GM21390 (cell line): ENCODE data around the gene MYO19.
"Not testable (repeated sequence)": the region's sequence is repeated elsewhere in the genome, so short reads cannot be mapped to it uniquely, and the experiment has no call there.

ENCODE experiments used
- ATAC-seq: cut with Tn5 transposase; IDR thresholded peaks from one replicate; pipeline ENCODE4 v1.9.1; 2021; ENCODE audit not compliant: unreplicated experiment

Gene MYO19

DNA sequence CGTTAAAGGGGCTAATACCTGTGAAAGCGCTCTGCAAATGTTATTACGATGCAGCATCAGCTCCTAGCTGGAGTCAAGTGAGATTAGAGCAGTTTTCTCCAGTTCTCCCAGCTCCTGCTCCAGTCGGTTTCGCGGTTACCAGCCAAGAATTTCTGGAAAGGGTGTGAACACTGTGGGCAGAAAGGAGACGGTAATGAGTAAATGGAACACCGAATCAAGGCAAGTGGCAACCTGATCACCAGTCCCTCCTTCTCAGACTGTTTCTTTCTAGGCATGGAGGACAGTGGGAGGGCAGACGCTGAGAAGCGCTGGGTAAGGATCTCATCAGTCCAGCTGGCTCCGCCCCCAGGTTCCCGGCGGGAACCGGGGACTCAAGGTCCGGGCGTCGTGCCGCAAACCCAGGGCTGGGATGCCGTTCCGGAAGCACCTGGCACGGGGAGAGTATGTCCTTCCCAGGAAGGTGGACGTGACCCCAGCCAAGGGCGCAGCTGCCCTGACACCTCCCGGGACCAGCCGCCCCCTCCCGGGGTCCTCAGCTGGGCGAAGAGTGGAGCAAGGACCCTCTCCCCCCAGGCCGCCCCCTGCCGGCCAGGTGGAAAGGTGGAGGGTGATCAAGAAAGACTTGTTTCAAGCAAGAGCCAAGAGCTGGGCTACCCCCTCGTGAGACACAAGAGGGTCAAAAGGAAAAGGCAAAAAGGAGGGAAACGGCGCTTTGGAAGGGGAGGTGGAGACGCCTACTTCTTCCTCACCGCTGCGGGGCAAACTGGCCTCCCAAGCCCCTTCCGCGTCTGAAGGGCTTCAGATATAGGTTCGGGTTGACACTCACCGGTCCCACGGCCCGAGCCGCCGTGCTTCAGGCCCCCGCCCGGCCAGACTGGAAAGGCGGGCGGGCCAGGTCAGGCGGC is 481 bp downstream of the MYO19 start:
- peak; percentile 23 for ATAC-seq

DNA sequence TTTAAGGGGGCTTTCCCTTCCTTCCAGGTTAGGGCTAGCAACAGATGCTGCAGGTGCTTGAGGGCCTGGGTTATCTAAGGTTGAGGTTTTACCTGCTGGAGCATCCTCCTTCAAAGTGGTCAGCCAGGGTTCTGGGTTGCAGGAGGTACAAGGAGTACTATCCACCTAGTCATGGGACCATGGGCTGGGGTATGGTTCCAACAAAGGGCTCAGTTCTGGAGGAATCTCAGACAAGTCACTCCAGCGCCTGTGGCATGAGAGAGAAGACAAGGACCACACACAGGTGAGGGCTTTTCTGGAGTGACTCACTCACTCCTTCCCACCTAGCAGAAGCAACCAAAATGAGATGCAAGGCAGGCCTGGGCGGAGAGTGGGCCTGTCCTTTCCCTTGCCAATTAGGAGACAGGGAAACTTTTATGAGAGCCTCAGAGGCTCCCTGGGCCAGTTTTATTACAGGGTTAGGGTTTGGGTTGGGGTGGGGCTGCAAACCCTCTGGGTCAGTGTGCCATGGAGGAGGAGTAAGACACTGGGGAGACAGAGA is 2.2 kb downstream of the MYO19 start:
- no peak for ATAC-seq

DNA sequence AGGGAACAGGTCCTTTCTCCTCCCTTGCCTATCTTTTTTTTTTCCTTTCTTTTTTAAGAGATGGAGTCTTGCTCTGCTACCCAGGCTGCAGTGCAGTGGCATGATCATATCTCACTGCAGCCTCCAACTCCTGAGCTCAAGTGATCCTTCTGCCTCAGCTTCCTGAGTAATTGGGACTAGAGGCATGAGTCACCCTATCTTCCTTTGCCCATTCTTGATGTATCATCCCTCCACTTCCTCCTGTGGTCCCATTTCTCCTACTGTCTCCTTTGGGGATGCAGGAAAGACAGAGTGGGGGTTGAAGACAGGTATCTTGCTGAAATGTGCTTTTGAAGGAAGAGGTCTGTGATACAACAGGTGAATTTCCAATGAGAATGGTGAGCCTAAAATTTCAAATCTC is 5.5 kb downstream of the MYO19 start:
- no peak for ATAC-seq

DNA sequence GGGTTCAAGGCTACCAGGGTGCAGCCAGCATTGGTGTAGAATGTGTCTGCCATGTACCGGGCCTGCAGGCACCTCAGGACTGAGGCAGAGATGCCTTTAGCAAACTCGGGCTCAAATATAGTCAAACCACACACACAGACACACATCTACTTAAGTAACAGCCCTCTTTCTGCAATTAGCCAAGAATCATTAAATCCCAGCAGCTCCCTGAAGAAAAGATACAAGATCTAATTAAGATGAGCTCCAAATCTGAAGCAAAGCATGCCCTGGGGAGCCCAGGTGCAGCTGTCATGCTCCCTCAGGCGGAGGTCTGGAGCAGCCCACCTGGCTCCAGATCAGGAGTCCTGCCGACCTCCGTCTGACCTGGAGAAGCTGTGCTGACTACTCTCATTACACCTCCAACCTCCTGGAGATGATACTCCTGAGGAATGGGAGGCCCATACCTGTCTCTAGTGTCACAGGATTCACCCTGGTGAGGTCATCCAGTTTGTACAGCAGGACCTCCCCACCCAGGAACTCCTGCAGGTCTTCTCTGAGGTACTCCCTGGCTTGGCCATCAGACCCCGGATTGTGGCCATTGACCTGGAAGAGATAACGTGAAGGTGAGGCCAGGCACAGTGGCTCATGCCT is 6.9 kb downstream of the MYO19 start:
- no peak for ATAC-seq

DNA sequence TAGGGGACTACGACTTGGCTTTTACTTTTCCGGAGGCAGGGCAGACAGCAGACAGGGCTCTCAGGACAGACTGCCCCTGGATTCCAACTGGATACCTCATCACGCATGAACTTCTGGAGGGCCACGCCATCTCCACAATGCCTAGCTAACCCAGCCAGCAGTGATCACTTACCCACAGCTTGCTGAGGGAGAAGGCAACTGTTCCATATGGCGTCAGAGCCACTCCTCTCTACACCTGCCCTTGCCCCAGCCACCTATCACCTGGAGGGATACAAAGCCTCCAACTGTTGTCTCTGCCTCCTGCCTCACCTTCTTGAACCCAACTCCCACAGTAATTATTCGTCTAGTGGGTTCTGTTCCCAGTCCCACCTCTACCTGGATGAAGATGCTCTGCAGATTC is 8.8 kb downstream of the MYO19 start:
- no peak for ATAC-seq

DNA sequence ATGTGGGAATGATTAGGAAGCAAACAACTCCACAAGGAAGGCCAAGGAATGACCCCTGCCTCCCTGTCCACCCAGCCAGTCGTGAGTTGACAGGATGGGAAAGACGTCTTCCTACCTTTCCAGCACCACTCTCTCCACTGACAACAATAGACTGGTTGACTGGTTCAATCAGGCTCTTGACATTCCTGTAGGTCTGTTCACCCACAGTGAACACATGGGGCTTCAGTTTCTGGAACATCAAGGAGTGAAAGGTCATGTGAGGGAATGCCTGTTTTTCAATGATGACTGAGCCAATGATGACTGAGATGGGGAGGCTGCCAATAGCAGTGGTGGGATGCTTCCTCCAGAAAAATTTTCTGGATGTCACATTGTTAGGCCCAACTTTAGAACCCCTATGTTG is 9.6 kb downstream of the MYO19 start:
- ATAC-seq, result no peak

DNA sequence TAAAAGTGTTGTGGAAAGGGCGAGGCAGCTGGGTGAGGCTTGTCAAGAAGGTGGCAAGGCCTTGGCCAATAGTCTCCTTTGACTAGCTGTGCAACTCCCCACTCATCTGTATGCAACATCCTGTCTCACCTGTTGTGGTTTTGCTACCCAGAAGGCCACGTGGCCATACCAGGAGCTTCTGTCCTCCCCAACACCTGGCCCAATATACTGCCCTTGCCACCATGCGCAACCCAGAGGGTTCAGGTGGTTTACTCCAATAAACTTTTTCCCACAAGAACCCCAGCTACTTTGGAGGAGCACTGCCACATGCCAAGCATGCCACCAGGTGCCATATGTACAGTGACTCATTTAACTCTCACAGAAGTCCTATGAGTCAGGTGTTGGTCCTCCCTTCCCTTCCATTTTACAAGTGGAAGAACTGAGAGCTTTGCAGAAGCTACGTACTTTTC is 10.2 kb downstream of the MYO19 start:
- ATAC-seq, result no peak

DNA sequence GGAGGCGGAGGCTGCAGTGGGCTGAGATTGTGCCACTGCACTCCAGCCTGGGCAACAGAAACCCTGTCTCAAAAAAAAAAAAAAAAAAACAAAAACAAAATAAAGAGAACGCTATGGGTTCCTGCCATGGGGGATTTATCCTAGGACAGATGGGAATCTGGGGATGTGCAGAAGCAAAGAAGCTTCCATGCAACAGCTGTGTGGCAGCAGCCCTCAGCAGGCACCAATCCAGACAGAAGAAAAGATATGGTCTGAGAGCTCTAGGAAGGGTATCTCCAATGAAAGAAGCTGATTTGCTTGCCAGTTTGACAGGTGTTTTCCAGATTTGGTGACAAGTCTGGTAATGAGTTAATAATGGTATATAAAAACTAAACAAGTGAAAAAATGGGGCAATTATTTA is 11.6 kb downstream of the MYO19 start:
- ATAC-seq, result no peak

DNA sequence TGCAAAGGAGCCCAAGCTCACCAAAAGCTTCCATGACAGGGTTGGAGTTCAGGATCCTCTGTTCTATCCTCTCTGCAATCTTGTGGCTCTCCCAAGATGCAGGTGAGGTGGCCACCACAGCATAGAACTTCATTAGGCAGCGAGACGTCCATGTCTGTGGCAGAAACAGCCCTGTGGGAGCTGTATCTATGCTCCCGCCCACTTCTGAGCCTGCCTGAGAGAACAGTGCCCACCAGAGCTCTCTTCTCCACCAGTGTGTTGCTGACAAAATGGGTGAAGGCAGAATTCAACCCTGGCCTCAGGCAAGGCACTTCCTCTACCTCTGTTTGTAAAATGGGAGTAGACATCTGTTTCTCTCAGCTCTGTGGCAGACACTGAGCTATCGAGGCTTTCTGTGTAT is 18.8 kb downstream of the MYO19 start:
- ATAC-seq, result no peak

DNA sequence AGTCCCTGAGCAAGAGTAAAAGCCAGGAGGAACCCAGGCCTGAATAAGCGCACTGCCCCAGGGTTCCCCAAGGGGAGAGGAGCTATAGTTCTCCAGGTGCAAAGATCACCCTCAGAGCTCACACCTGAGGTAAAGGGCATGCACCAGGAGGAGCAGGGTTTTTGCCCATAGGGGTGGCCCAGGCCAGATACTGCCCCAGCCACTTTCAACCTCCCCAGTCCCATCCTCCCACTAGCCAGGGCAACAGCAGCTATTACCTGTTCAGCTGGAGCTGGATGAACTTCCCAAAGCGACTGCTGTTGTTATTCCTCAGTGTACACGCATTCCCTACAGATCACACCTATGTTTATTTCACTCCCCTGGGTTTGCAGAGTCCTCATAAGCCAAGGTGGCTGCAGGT is 19.8 kb downstream of the MYO19 start:
- ATAC-seq, result no peak

DNA sequence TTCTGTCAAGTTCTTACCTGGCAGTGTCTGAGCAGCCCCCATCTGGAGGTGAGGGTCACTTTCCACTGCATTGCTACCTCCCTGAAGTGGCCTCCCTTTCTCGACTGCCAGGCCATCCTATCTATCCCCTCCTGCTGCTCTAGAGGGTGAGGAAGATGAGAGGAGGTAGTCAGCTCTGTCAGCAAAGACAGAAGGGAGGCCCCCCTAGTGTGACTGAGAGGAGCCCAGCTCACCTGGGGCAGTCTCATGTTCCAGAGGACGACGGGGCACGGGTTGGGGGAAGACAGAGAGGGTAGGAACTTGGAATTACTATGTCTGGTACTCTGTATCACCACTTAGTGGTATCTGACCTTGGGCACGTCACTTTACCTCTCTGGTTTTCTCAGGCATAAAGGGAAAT is 22.0 kb downstream of the MYO19 start:
- no peak for ATAC-seq

DNA sequence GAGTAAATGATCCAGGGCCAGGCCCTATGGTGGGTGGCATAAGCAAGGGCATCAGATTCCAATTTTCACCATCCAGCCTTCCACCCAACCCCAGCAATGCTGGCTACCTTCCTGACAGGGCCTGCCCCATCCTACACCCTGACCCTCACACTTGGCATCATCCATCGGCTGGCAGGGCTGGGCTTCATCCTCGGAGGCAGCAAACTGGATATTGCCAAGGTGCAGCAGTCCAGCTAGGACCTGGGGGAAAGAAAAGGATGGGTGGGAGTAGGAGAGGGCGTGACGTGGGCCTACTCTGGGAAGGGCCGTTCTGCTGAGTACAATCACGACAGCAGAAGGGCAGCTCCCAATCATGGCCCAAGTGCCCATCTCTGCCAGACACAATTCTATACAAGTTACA is 23.5 kb downstream of the MYO19 start:
- ATAC-seq, result no peak

DNA sequence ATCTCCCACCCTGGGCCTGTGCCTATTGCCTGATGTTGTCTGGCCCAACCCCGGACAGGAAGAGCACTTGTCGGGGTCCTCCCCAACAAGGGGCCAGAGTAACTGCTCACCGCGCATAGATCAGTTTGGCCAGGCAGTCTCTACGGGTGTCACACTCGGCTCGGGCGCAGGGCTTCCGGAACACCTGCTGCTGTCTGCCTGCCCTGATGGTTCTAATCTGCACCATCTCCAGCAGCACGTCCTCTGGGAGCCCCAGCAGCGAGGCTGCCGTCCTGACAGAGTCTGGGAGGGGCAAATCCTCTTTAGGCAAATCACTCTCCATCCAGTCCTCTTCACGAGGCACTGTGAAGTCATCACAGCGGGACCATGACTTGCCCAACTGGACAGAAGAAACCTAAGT is 24.0 kb downstream of the MYO19 start:
- no peak for ATAC-seq

DNA sequence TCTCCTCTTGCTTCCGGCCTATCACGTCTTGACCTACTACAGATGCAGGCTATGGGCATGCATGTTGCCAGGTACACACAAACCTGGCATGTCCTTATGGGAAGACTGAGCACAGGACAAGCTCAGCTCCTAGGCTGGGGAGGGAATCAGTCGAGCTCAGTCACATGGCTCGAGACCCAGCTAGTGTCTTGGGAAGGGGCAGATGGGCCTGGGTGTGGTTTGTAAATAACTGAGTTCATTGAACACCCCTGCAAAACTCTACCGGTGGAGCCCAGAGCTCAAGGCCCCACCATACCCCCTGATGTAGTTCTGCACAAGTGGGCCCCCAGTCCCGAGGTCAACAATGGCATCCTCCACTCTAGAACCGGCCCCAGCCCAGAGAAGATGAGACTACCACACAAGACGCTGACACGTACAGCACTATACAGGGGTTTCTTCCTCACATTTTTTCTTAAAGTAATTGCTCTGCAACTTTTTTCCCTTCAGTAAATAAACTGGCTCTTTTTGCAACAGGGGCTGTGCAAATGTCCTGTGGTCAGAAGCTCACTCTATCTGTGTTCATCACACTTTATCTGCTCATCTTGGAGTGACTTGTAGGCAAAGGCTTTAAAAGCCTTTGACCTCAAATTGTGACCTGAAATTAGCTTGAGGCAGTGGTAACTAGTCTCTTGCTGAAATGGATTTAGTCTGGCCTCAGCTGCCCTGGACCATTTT is 25.2 kb downstream of the MYO19 start:
- no peak for ATAC-seq

DNA sequence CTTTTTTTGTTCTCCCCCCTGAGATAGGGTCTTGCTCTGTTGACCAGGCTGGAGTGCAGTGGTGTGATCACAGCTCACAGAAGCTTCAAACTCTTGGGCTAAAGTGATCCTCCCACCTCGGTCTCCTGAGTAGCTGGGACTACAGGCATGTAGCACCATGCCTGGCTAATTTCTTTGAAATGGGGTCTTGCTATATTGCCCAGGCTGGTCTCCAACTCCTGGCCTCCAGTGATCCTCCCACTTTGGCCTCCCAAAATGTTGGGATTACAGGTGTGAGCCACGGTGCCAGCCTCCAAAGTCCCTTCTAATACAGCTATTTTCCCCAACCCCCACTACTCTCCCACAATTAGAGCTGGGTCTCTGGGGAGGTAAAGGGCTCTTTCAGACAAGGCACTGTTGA is 26.2 kb downstream of the MYO19 start:
- ATAC-seq, result not testable (repeated sequence)

DNA sequence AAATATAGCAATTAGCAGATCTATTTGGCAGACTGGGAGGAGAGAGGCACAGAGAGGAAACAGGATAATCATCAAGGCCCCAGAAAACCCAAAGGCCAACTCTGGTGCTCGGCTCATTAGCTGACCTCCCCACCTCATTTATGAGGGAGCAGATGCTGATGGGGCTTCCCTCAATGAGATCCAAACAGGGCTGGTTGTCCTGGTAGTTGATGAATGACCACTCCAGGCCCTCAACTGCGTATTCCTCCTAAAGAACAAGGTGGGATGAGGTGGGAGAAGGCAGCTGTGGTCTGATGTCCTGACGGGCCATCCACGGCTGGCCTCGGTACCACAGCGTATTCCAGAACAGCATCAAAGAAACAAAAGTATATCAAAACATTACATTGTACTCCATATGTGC is 27.4 kb downstream of the MYO19 start:
- ATAC-seq, result no peak

DNA sequence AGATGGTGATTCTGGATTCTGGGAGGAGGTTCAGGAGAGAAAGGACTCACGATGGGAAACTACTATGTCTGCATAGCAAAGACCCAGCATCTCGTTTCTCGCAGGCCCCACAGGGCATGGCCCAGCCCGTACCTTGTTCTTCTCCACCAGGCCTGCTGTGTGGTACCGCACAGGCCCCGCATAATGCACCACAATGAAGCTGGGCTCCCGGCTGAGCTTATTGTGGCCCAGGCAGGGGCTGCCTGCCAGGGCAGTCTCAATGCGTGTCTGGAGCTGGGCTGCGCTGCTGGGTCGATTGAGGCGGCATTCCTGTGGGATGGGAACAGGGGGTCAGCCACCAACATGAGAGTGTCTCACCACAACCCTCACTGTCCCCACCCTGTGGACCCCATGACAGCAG is 27.8 kb downstream of the MYO19 start:
- no peak for ATAC-seq

DNA sequence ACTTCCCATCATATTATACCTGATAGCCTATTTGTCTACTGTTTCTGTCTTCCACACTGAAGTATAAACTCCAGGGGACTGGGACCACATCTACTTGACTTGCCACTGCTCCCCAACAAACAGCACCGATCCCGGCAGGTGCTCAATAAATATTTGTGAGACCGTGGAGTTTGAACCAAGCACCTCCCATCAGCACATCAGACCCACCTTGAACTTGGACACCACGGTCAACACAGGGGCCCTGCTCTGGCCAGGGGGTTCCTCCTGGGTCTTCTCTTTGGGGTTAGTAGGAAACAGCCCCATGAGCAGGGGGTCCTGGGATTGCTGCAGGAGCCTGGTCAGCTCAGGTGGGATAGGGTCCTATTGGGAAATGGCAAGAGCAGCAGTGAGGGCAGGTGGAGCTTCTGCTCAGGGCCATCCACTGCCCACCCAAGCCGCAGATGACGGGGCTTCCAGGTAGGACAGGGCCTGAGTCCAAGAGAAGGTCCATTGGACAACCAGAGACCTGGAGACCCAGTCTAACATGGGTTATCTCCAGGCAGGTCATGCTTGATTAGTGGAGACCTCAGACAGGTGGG is 28.3 kb downstream of the MYO19 start:
- ATAC-seq, result no peak

DNA sequence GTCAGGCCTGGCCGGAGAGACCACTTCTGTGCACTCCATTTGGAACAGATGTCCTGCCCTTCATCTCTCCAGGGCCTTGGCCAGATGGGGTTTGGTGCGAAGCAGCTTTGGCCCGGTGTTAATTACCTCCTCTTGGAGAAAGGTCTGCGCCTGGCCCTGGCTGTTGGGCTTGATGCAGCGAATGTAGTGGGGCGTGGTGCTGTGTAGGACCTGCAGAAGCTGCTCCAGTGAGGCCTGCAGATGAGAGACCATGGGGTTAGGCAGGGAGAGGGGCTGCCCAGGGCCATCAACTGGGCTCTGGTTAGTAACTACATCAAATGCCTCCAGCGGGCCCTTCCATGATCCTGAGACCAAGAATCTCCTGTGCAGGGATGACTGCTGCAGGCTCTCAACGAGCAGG is 29.5 kb downstream of the MYO19 start:
- no peak for ATAC-seq

DNA sequence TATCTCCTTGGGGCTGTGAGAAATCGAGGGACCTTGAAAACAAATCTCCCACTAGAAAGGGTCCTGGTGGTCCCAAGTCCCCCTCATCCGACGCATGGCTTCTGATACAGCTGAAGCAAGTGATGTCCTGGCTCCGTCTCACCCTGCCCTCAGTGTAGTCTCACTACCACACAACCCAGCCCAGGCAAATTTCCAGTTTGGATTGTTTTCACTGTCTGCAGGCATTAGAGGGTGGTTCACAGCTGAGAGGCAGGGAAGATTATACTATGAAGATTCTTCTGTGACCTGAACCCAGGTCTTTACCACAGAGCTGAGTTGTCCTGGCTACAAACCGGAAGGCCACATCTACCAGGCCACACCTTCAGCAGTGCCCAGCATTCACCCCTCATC is 30.5 kb downstream of the MYO19 start:
- ATAC-seq, result no peak

DNA sequence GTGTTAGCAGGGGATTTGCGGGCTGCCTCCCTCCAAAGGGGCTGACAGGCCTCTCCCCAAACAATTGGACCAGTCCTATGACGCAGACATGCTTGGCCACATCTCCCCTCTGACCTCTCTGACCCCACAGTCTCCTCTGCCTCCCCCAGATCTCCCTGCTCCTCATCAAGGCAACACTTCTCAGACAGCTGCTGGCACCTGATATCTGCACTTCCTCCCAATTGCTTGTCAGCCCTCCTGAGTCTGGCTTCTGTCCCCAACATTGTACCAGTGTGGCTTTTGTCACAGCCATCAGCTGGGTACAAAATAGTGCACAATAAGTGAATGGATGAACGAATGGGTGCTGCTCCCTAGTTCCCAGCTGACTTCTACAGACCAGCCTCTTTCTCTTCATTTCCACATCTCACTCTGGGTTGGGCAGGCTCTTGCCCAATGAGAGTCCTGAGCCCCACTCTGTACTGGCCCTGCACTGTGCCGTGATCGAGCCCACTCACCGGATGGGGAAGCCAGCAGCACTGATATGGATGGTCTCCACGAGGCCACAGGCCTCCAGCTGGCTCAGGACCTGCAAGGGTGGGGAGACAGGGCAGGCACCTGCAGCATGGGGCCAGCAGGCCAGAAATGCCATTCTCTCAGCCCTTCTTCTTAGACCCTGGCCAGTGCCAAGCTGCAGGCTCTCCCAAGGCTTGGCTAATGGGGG is 31.1 kb downstream of the MYO19 start:
- ATAC-seq, result no peak
